HG03108 (cell line): ENCODE data around the gene FNDC3B.

Experiments used
- ATAC-seq: cut with Tn5 transposase; IDR thresholded peaks from one replicate; pipeline ENCODE4 v1.9.1; 2021; ENCODE audit warnings: moderate library complexity; ENCODE audit not compliant: unreplicated experiment

FNDC3B gene

DNA sequence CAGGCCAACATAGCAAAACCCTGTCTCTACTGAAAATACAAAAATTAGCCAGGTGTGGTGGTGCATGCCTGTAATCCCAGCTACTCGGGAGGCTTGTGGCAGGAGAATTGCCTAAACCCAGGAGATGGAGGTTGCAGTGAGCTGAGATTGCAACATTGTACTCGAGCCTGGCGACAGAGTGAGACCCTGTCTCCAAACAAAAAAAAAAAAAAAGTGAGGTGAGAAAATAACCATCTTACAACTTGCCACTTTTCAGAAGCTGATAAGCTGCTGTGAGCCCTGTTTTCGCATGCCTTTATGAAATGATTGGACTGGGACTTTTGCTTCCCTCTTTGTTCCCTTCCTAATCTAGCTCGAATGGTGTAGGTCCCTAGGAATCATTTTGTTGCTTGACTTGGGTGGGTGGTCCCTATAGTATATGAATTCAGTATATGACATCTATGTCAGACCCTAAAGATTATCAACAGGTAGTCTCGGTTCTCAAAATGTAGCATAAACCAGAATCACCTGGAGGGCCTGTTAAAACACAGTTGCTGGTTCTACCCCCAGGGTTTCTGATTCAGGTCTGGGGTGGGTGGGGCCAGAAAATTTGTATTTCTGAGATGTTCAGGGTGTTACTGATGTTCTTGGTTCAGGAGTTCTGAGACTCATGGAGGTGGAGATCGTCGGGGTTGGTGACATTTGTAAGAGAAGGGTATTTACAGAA lies 107.9 kb downstream of the FNDC3B start:
- no peak for ATAC-seq

GRCh38 chr3:172148241-172148640 lies 108.9 kb downstream of the FNDC3B start:
- no peak for ATAC-seq

DNA sequence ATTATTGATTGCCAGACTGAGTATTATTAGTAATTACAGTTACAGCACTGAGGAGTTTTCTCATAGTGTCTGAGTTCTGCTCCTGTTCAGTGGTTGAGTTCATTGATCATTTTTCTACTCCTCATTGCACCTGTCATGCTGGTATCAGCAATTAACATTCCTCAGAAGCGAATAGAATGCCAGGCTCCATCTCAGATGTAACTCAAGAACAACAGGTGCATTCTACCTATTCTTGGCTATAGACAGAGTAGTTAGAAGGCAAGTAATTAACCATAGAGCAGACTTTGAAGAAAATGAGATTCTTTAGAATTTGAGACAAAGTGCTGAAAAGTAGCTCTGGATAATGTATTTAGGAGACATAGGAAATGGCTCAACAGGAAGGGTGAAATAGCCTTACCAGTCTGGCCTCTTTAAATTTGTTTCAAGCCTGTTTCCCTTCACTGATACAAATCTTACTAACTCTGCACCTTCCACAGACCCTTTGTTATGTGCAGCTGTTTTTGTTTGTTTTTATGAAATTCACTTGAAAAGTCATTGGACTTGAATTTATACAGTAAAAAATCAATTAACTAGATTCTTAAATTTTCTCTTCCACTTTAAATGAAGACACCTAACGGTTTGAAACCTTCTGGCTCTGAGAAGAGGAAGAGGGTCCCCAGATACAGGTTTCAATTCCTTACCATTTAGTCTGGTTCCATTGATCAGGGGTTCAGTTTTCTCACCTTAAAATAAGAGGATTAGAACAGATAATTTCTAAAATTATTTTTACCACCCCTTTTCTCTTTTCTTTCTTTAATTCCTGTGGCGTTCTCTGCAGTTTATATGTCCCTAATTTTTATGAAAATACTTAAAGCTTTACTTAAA lies 109.6 kb downstream of the FNDC3B start:
- ATAC-seq: no peak

DNA sequence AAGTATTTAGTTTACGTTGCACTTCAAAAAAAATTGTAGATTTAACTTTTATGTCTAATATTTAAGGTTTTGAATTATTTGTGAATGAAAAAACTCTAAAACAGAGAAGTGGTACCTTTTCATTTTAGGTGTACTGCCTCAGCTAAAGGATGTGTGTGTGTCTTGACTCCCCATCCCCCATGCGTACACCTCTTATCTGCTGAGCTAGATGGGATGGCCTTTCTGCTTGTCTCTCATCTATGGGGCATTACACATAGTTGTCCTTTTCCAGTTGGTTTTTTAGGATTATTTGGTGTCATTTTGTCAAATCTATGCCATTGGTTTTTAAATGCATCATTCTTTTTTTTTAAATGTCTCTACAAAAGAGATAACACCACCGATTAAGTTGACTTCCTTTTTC lies 110.9 kb downstream of the FNDC3B start:
- no peak for ATAC-seq

GRCh38 chr3:172150913-172151650 lies 111.7 kb downstream of the FNDC3B start:
- no peak for ATAC-seq

- ATAC-seq: no peak
These were observed 112.6 kb downstream of the FNDC3B start for GRCh38 chr3:172151651-172152649.

- no peak for ATAC-seq
These were observed 113.5 kb downstream of the FNDC3B start for GRCh38 chr3:172152874-172153273.

DNA sequence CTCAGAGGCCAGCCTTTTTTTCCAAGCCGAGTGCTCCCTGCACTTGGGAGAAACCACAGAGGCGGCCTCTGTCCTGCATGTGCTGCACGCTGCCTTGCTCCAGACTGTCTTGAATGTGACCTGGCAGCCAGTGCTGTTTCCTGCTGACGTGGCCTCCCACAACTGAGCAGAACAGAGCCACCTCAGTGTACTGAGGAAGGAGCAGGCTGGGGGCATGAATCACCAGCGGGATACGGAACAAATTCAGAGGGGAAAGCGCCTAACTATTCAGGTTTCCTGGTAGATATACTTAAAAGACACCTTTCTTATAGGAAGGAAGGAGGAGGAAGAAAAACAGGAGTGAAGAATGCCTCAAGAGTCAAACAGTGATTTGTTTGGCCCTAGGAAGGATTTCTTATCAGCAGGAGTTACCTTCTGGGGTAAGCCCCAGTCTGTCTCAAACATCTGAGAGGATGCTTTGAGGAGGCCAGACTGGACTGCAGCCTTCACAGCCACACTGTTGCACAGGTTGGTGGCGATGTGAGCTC lies 114.0 kb downstream of the FNDC3B start:
- peak; percentile 83 for ATAC-seq

GRCh38 chr3:172154768-172155664 lies 115.6 kb downstream of the FNDC3B start:
- no peak for ATAC-seq

DNA sequence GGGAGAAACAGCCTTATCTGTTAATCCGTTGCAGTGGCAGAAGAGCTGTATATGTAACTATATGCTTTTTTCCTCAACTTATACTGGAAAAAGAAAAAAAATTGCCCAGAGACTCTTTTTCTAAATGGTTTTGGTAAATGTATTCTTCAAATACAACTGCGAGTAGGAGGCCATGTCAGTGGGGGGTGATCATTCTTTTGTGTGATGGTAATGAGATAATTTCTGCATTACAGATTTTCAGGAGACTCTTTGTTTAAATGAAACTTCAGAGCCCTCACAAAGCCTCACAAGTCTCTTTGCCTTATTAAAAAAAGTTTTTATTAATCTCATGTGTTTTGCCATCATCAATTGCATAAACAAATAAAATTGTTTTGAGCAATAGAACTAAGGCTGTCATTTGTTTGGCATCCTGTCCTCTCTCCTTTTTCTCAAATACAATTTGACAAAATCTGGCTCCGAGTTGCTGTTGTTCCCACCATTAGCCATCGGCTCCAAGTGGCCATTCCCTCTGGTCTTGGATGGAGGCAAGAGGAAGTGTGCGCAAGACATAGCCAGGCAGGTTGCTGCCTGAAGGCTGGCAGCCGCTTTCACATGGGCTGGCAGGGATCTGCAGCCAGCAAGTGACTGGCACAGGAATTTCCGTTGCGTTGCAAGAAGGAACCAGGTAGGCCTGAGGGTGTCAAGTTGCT lies 116.7 kb downstream of the FNDC3B start:
- no peak for ATAC-seq

GRCh38 chr3:172156586-172156955 lies 117.2 kb downstream of the FNDC3B start:
- ATAC-seq: no peak

GRCh38 chr3:172157564-172158258 lies 118.3 kb downstream of the FNDC3B start:
- ATAC-seq: no peak

GRCh38 chr3:172158741-172159140 lies 119.4 kb downstream of the FNDC3B start:
- ATAC-seq: no peak

GRCh38 chr3:172159376-172159775 lies 120.0 kb downstream of the FNDC3B start:
- no peak for ATAC-seq

- no peak for ATAC-seq
These were observed 120.7 kb downstream of the FNDC3B start for GRCh38 chr3:172159962-172160538.

DNA sequence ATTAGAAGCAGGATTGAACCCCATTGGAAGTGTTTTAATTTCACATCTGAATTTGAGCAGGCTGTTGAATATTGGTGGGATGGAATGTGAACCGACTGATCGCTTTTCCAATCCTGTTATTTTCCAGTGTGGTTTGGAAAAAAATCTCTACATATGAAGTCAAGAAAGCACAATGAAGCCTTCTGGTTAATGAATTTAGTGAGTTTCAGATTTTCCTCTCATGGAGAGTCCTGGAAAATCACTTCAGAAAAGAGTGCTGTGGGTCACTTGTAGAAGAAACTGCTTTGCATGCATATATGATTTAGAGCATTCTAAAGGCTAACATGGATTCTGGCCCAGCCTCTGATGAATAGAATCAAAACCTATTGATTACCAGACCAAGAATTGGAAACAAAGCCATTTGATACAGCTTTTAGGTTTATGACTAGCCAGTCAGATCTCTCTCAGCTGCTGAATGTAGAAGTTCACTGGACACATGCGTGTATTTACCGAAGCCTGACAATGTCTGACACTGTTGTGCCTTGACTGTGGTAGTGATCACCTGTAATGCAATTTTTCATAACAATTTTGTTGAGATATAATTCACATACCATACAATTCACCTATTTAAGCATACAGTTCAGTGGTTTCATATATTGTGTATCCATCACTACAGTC lies 121.9 kb downstream of the FNDC3B start:
- ATAC-seq: no peak

DNA sequence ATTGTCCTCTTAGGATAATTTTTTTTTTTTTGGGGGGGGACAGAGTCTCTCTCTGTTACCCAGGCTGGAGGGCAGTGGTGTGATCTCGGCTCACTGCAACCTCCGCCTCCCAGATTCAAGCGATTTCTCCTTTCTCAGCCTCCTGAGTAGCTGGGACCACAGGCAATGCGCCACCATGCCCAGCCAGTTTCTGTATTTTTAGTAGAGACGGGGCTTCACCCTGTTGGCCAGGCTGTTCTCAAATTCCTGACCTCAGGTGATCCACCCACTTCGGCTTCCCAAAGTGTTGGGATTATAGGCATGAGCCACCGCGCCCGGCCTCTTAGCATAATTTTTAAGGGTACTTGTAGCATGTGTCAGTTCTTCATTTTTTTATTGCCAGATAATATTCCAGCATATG lies 122.6 kb downstream of the FNDC3B start:
- no peak for ATAC-seq
